BLaER1 treated with 17β-estradiol and CSF1 and Interleukin-3, amounts not matched to agents 10 nM and 100 nM (cell line): ENCODE data around the gene PRICKLE1.

Source experiments
- H3K27ac ChIP-seq, 11 experiments: shearing (Covaris generic); formaldehyde crosslinking; 2 replicates each; pipeline ENCODE4 v1.8.1; 2022
- H3K27me3 ChIP-seq, 11 experiments: shearing (Covaris generic); formaldehyde crosslinking; 2 replicates each; pipeline ENCODE4 v1.8.1; 2022
- H3K36me3 ChIP-seq, 11 experiments: shearing (Covaris generic); formaldehyde crosslinking; 2 replicates each; pipeline ENCODE4 v1.8.1; 2022
- H3K4me1 ChIP-seq, 10 experiments: shearing (Covaris generic); formaldehyde crosslinking; 2 replicates each; pipeline ENCODE4 v1.8.1; 2022
- H3K4me2 ChIP-seq, 11 experiments: shearing (Covaris generic); formaldehyde crosslinking; 2 replicates each; pipeline ENCODE4 v1.8.1; 2022
- H3K4me3 ChIP-seq, 10 experiments: shearing (Covaris generic); formaldehyde crosslinking; 2 replicates each; pipeline ENCODE4 v1.8.1; 2022
- H3K9ac ChIP-seq, 11 experiments: shearing (Covaris generic); formaldehyde crosslinking; 2 replicates each; pipeline ENCODE4 v1.8.1; 2022
- H3K9me3 ChIP-seq, 11 experiments: shearing (Covaris generic); formaldehyde crosslinking; replicated peaks in 1 of 11; 2 replicates each; pipeline ENCODE4 v1.8.1; 2022
- H4K20me1 ChIP-seq, 11 experiments: shearing (Covaris generic); formaldehyde crosslinking; 2 replicates each; pipeline ENCODE4 v1.8.1; 2022
- Cebpa-rat ChIP-seq, 11 experiments: shearing (Covaris generic); IDR thresholded peaks; 2 replicates each; pipeline ENCODE4 v1.8.1; 2022

The PRICKLE1 gene

DNA sequence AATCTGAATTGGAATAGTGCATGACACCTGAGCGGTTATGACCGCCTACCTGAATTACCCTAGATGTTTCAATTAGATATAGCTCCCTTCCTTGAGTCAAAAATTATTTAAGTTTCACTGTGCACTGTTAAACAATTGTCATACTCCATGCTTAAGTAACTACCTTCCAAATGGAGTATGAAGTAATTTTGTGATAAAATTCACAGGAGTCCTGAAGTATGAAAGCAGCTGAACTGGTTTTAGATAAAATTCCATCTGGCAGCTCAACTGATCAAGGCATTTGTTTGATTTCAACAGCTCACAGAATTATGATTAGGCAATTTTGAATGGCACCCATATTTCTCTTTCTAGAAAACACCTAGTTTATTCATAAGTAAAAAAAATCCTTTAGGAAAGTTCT, 19.5 kb downstream of the PRICKLE1 start:
- H3K27ac ChIP-seq: no peak overlapping the region
- no peak overlapping the region for H3K9ac ChIP-seq
- H3K4me3 ChIP-seq: no peak overlapping the region
- no peak for TF ChIP-seq Cebpa-rat (IDR thresholded peaks at IDR 0.05)
- H4K20me1 ChIP-seq: no peaks in the 10 kb centered on the region
- no peaks in the 10 kb centered on the region for H3K9me3 ChIP-seq
- peaks cover 0 to 19% (median 11%) of the 10 kb centered on the region in 10 experiments; a peak in 11 of 20 replicates for H3K4me1 ChIP-seq
- H3K36me3 ChIP-seq: no peaks in the 10 kb centered on the region
- H3K27me3 ChIP-seq: no peaks in the 10 kb centered on the region
- no peak overlapping the region for H3K4me2 ChIP-seq

DNA sequence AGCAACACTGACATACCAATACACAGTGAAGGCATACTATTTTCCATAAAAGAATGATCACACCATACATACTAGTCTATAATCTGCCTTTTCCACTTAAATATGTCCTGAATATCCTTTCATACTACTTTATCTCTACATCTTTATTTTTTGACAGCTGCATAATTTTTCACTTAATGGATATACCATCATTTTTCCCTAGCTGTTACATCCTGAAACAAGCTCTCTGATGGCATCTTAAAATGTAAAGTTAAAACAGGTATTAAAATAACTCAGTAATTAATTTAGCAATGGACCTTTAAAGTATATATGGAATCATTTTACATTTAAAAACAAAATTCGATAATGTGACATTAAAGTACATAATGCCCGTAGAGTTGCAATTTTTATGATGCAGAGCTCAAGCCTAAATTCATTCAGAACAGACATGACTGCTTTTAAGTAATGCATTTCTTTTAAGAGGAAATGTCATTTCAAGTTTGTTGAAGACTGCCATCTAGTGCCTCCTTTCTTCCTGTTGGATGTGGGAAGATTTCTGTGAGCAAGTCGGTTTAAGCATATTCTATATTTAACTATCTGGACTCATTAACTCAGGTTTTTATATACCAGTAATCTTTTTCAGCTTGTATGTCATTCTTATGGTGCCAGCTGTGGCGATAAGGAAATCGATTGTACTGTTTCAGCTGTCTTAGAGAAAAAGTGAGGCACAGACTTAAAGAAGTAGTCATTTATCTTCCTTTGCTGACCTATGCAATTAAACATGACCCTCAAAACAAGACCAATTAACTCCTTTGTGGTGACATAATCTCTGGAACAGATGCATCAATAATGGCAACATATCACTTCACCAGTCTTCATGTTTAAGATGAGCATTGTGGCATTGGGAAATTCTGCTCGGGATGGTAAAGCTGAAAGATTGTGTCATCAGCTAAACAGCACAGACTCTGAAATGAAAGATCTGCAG, 20.3 kb downstream of the PRICKLE1 start:
- Histone ChIP-seq H3K4me1 (peaks cover 0 to 11% (median 8%) of the 10 kb centered on the region in 10 experiments; a peak in 11 of 20 replicates), H3K4me3 (no peak overlapping the region), H3K27ac (no peak overlapping the region), H3K9ac (no peak overlapping the region), H4K20me1 (no peaks in the 10 kb centered on the region), H3K27me3 (no peaks in the 10 kb centered on the region), H3K9me3 (no peaks in the 10 kb centered on the region), H3K36me3 (no peaks in the 10 kb centered on the region), H3K4me2 (no peak overlapping the region)
- TF ChIP-seq Cebpa-rat (IDR thresholded peaks at IDR 0.05): no peak

DNA sequence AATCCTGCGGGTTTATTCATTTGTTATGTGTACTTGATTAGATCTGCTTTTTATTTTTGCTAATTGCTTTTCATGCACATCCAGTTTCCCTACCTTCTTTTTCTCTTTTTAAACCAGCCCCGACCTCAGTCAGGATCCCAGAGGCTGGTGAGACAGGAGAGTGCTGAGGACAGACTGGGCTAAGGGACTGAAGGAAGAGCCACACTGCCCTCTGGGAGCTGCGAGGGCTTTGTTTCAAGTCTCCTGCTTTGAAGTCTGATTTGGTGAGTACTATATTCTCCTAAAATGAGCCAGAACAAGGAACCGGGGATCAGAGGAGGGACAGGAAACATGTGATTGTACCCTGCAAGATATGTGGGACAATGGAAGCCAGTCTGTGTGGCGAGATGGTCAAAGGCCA, 23.9 kb downstream of the PRICKLE1 start:
- H3K4me3 ChIP-seq: no peak overlapping the region
- no peak overlapping the region for H3K4me2 ChIP-seq
- no peak for TF ChIP-seq Cebpa-rat (IDR thresholded peaks at IDR 0.05)
- no peaks in the 10 kb centered on the region for H3K4me1 ChIP-seq
- no peaks in the 10 kb centered on the region for H3K36me3 ChIP-seq
- no peaks in the 10 kb centered on the region for H4K20me1 ChIP-seq
- H3K27ac ChIP-seq: no peak overlapping the region
- H3K27me3 ChIP-seq: no peaks in the 10 kb centered on the region
- H3K9ac ChIP-seq: no peak overlapping the region
- no peaks in the 10 kb centered on the region for H3K9me3 ChIP-seq

DNA sequence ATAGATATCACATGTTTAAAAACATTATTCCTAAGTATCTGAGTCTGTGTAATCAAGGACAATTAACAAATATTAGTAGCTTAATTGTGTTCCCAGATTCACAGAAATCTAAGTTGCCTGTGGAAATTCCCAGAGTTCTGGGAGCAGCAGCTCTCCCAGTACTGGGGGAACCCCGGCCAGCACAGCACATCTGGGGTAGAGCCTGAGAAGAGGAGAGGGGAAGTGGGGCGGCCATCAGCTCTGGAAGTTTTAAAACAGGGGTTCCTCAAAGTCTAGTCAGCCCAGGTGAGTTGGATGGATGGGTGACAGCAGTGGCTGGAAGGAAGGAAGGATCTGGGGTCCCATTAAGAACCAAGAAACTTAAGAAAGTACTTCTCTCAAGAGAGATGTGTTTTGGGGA, 24.6 kb downstream of the PRICKLE1 start:
- Histone ChIP-seq H3K4me3 (no peak overlapping the region), H3K27me3 (no peaks in the 10 kb centered on the region), H3K9me3 (no peaks in the 10 kb centered on the region), H3K27ac (no peak overlapping the region), H3K36me3 (no peaks in the 10 kb centered on the region), H4K20me1 (no peaks in the 10 kb centered on the region), H3K9ac (no peak overlapping the region), H3K4me2 (no peak overlapping the region), H3K4me1 (no peaks in the 10 kb centered on the region)
- no peak for TF ChIP-seq Cebpa-rat (IDR thresholded peaks at IDR 0.05)

DNA sequence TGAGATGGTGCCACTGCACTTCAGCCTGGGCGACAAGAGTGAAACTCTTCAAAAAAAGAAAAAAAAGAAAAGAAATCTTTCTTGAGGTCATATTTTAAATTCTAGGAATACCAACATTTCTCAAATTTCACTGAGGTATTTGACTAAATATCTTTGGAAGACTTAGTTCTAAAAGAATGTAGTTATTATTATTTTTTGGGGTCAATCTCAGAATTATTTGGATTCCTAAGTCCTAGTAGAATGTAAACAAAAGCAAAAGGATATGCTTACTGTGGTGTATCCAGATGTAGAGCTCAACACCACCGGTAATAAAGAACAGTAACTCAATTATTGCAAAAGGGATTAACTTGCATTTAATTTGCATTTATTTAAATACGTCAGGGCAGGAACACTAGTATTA, 25.0 kb downstream of the PRICKLE1 start:
- H3K27me3 ChIP-seq: no peaks in the 10 kb centered on the region
- no peaks in the 10 kb centered on the region for H3K9me3 ChIP-seq
- no peak overlapping the region for H3K4me3 ChIP-seq
- no peak overlapping the region for H3K27ac ChIP-seq
- no peaks in the 10 kb centered on the region for H4K20me1 ChIP-seq
- H3K4me2 ChIP-seq: no peak overlapping the region
- H3K9ac ChIP-seq: no peak overlapping the region
- no peaks in the 10 kb centered on the region for H3K36me3 ChIP-seq
- no peaks in the 10 kb centered on the region for H3K4me1 ChIP-seq
- no peak for TF ChIP-seq Cebpa-rat (IDR thresholded peaks at IDR 0.05)

DNA sequence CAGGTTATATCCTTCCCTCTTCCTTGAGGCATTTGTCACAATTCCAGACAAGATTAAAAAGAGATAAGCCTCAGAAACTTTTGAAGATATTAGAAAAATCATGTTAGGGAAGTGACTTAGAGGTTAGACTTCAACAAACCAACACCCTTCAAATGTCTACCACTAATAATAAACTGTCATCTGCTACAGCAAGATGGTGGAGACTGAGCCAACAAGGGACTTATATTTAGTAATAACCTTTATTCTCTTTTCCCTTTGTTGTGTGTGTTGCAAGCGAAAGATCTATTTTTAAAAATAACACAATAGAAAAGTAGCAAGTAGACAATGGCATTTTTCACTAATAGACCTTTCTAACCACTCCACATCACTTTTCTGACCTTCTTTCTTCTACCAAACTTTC, 28.6 kb downstream of the PRICKLE1 start:
- Histone ChIP-seq H3K27ac (no peak overlapping the region), H3K4me1 (no peaks in the 10 kb centered on the region), H3K4me2 (no peak overlapping the region), H3K4me3 (no peak overlapping the region), H3K9ac (no peak overlapping the region), H3K27me3 (no peaks in the 10 kb centered on the region), H3K9me3 (no peaks in the 10 kb centered on the region), H3K36me3 (no peaks in the 10 kb centered on the region), H4K20me1 (no peaks in the 10 kb centered on the region)
- TF ChIP-seq Cebpa-rat (IDR thresholded peaks at IDR 0.05): no peak

DNA sequence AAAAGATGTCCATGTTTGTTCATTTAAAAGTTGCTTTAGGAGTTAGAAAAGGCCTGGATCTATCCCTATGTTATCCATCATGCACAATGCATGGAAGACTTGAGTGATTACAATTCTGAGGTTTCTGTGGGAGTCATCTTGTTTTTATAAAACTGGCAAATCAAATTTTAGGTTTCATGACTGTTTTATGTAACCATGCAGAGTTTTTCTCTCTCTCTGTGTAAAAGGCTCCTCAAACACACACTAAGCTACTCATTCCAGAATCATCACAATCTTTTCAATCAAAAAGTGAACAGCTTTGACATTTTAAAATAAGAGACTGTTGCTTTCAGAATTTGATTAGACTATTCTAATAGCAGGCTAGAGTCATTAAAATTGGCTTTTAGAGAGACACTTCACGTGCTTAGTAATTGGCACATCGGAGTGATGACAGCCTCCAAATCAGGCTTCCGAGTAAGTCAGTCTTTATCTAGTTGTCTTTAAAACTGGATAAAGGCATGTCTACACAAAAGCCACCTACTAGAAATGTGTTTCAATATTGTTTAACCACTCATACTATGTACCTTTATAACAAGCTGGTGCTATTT, 31.9 kb downstream of the PRICKLE1 start:
- no peak overlapping the region for H3K4me3 ChIP-seq
- no peaks in the 10 kb centered on the region for H3K9me3 ChIP-seq

DNA sequence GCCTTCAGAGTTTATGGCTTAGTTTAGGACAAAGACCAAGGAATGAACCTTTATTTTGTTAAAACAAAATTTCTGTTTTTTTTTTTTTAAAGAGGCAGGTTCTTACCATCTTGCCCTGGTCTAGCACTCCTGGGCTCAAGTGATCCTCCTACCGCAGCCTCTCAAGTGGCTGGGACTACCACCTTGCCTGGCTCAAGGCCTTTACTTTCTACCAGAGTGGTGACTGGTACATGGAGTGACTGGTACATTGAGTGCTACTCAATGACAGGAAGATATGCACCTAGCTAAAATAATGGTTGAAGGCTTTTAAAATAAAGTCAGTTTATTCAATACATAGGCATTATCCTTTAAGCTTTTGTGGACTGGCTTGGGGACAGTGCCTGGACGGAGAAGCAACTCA, 32.6 kb downstream of the PRICKLE1 start:
- Histone ChIP-seq H3K27me3 (no peaks in the 10 kb centered on the region), H3K9me3 (no peaks in the 10 kb centered on the region), H3K36me3 (no peaks in the 10 kb centered on the region), H3K4me3 (no peak overlapping the region), H3K4me2 (no peak overlapping the region), H3K4me1 (no peaks in the 10 kb centered on the region), H4K20me1 (no peaks in the 10 kb centered on the region), H3K9ac (no peak overlapping the region), H3K27ac (no peak overlapping the region)
- TF ChIP-seq Cebpa-rat (IDR thresholded peaks at IDR 0.05): no peak

More for the DNA sequence above, 31.9 kb downstream of the PRICKLE1 start:
- H3K4me2 ChIP-seq: no peak overlapping the region
- no peaks in the 10 kb centered on the region for H3K27me3 ChIP-seq
- no peaks in the 10 kb centered on the region for H3K36me3 ChIP-seq
- TF ChIP-seq Cebpa-rat (IDR thresholded peaks at IDR 0.05): no peak
- H3K27ac ChIP-seq: no peak overlapping the region
- H3K9ac ChIP-seq: no peak overlapping the region
- H3K4me1 ChIP-seq: no peaks in the 10 kb centered on the region
- H4K20me1 ChIP-seq: no peaks in the 10 kb centered on the region

DNA sequence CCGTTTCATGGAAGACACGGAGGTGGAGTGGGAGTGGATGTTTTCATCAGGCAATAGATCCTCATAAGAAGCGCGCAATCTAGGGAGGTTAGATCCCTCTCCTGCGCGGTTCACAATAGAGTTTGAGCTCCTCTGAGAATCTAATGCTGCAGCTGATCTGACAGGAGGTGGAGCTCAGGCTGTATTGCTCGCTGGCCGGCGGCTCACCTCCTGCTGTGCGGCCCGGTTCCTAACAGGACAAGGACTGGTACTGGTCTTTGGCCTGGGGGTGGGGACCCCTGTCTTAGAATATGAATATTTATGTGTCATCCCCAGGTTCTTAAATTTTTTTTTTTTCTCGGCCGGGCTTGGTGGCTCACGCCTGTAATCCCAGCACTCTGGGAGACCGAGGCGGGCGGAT, 36.7 kb downstream of the PRICKLE1 start:
- H4K20me1 ChIP-seq: no peaks in the 10 kb centered on the region
- H3K4me2 ChIP-seq: no peak overlapping the region
- no peak overlapping the region for H3K27ac ChIP-seq
- H3K4me1 ChIP-seq: no peaks in the 10 kb centered on the region
- no peaks in the 10 kb centered on the region for H3K27me3 ChIP-seq
- H3K9me3 ChIP-seq: no peaks in the 10 kb centered on the region
- H3K9ac ChIP-seq: no peak overlapping the region
- no peaks in the 10 kb centered on the region for H3K36me3 ChIP-seq
- no peak for TF ChIP-seq Cebpa-rat (IDR thresholded peaks at IDR 0.05)
- H3K4me3 ChIP-seq: no peak overlapping the region

DNA sequence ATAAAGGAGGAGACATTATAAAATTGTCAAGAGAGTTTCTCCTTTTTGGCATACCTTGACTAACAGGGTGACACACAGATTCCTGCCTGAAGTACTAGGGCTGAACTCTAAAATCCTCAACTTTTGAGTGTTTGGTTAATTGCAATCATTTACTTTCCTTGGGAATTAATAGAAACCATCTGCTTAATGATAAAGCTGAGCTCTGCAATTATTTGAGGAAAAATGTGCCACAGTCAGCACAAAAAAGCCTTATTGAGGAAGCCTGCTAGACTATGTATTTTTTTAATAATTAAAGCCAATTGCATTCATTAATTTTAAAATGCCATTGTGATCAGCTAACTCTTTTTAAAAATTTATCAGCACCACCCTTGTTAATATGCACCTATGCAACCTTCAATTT, 38.7 kb downstream of the PRICKLE1 start:
- Histone ChIP-seq H4K20me1 (no peaks in the 10 kb centered on the region), H3K4me3 (no peak overlapping the region), H3K27ac (no peak overlapping the region), H3K27me3 (no peaks in the 10 kb centered on the region), H3K9me3 (no peaks in the 10 kb centered on the region), H3K9ac (no peak overlapping the region), H3K4me2 (no peak overlapping the region), H3K36me3 (no peaks in the 10 kb centered on the region), H3K4me1 (no peaks in the 10 kb centered on the region)
- no peak for TF ChIP-seq Cebpa-rat (IDR thresholded peaks at IDR 0.05)
